Rectal smooth muscle tissue (tissue), 1 donor: ENCODE data around the gene TMEM273.

ENCODE experiments used
- H3K27ac ChIP-seq: one replicate; pipeline ENCODE4 v1.7.0; 2013; ENCODE audit warnings: low read depth, low read length, inconsistent platforms
- H3K27me3 ChIP-seq: one replicate; pipeline ENCODE4 v1.7.0; 2013; ENCODE audit warnings: low read length; ENCODE audit not compliant: control insufficient read depth, insufficient read depth
- H3K36me3 ChIP-seq: one replicate; pipeline ENCODE4 v1.7.0; 2013; ENCODE audit warnings: low read length; ENCODE audit not compliant: control insufficient read depth, insufficient read depth
- H3K4me1 ChIP-seq: one replicate; pipeline ENCODE4 v1.7.0; 2013; ENCODE audit warnings: low read length; ENCODE audit not compliant: control insufficient read depth, insufficient read depth
- H3K4me3 ChIP-seq: one replicate; pipeline ENCODE4 v1.7.0; 2013; ENCODE audit warnings: low read length
- H3K9ac ChIP-seq: one replicate; pipeline ENCODE4 v1.7.0; 2013; ENCODE audit warnings: low read length

The TMEM273 gene

DNA sequence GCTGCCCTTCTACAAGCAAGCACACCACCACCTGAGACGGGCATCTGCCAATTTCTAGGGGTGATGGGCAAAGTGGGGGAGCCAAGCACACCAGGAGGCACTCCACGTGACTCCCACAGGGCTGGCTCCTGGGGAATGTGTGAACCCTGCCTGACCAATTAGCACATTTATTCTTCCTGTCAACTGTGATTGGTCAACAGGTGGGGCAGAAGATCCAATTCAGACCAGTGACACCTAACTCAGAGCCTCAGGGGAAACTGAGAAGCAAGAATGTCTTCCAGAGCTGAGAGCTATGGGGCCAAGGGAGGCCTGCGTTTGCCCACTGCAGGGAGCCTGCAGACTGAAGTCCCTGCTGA, 15.4 kb downstream of the TMEM273 start:
- Histone ChIP-seq H3K4me1 (no peaks in the 10 kb centered on the region), H3K9ac (no peak overlapping the region)

DNA sequence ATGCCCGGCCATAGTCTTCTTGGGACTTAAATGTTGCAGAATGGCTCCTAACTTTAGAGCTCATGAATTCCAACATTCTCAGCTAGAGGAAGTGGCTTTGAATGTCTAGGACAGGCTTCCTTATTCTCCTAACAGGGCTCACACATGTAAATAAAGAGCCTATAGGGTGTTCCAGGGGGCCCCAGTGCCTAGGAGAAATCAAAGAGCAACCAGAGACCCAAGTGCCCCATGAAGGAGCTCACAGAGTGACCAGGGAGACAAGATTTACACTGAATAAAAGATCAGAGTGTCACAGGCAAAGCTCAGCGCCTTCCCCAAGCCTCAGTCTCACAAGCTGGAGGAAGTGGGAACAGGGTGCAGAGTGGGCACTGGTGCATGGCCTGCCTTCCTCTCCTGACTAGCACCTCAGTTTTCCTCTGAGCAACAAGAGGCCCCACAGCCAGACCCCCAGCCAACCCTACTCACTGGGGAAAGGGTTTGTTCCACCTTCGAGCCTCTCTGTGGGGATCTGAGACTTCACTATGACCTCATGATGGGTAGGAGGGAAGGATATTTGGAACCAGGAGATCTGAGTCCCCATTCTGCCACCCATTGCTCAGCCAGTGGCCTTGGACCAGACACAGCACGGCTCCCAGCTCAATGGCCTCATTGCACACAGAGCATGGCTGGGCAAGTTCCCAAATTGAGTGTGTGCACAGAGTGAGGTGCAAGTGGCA, 16.0 kb downstream of the TMEM273 start:
- no peaks in the 10 kb centered on the region for H3K4me1 ChIP-seq
- H3K36me3 ChIP-seq: no peaks in the 10 kb centered on the region
- H3K9ac ChIP-seq: no peak overlapping the region
- no peak overlapping the region for H3K27ac ChIP-seq
- no peaks in the 10 kb centered on the region for H3K27me3 ChIP-seq
- no peak overlapping the region for H3K4me3 ChIP-seq

More for the DNA sequence above, 15.4 kb downstream of the TMEM273 start:
- Histone ChIP-seq H3K27me3 (no peaks in the 10 kb centered on the region), H3K36me3 (no peaks in the 10 kb centered on the region), H3K4me3 (no peak overlapping the region), H3K27ac (no peak overlapping the region)

DNA sequence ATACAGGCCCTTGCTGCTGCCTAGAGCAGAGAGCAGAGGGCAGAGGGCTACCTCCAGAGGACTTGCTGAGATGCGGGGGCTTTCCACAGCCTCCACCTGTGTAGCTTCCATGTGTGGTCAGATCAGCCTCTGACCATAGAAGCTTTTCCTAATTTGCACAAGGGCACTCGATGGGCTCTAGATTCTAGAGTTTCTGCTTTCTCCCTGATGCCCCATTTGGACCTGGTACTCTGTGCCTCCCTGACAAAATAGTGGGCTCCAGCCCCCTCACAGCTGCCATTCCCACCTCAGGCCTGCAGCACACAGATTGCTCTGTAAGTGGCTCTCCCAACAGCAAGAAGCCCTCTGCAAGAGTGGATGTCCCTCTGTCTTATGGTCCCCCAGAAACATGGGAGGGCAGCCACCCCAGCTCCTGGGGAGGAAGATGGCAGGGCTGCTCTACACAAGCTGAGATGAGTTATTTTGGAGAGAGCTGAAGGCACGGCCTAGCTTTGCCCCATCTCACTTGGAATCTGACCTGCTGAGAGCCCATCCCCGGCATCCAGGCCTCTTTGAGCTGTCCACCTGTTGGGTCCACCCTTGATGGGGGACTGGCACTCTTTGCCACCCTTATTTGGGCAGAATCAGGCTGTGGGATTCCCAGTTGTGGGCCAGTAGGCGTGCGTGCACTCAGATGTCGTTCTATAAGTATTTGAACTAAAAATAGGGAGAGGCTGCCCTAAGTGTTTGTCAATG, 16.7 kb downstream of the TMEM273 start:
- no peaks in the 10 kb centered on the region for H3K36me3 ChIP-seq
- H3K4me3 ChIP-seq: no peak overlapping the region
- H3K27me3 ChIP-seq: no peaks in the 10 kb centered on the region
- no peak overlapping the region for H3K9ac ChIP-seq
- H3K4me1 ChIP-seq: no peaks in the 10 kb centered on the region
- H3K27ac ChIP-seq: no peak overlapping the region

DNA sequence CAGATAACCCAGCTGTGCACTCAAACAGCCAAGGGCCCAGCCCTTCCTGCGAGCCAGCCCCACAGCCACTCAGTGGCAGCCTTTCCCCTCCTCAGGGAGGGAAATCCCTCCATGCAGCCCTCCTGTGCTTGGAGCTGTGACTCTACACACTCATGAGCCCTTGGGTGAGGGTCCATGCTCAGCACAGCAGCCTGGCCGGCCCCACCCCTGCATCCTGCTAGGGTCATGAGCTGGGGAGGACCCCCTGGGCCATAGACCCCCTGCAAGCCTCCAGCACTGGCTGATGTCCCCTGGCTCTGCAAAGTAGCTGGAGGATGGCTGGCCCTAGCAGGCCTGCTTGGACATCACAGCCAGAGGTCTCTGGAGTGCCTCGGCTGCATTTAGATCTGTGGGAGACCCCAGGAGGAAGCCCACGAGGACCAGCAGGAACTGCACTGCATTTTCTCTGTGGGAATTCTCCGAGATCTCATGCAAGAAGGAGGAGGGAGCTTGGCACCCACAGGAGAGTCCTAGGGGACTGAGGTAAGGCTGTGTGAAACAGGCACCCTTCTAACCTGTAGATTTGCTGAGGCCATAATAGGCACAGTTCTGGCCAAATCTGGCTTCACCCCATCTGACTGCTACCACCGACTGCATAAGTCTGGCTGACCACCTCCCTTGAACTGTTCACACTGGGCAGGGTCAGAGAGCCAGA, 17.4 kb downstream of the TMEM273 start:
- no peaks in the 10 kb centered on the region for H3K27me3 ChIP-seq
- no peak overlapping the region for H3K4me3 ChIP-seq
- no peak overlapping the region for H3K9ac ChIP-seq
- H3K36me3 ChIP-seq: no peaks in the 10 kb centered on the region
- H3K4me1 ChIP-seq: no peaks in the 10 kb centered on the region
- no peak overlapping the region for H3K27ac ChIP-seq

DNA sequence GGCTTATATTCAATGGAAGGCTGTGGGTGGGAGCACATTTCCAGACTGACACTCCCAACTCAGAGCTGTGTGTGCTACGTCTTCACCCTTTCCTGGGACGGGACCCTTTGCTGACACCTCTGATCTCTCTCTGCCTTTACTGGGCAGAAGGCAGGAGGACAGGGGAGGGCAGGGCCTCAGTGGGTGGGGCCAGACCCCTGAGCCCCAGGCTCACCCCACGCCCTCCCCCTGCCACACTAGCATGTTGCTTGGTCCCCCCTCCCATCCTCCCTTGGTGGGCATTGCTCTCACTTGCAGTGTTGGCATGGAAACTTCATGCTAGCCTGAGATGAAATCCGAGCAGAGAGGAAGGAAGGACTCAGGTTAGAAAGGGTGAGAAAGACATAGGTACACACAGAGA, 18.4 kb downstream of the TMEM273 start:
- no peak overlapping the region for H3K9ac ChIP-seq
- no peaks in the 10 kb centered on the region for H3K4me1 ChIP-seq
- no peaks in the 10 kb centered on the region for H3K27me3 ChIP-seq
- no peak overlapping the region for H3K4me3 ChIP-seq
- H3K36me3 ChIP-seq: no peaks in the 10 kb centered on the region
- H3K27ac ChIP-seq: no peak overlapping the region

DNA sequence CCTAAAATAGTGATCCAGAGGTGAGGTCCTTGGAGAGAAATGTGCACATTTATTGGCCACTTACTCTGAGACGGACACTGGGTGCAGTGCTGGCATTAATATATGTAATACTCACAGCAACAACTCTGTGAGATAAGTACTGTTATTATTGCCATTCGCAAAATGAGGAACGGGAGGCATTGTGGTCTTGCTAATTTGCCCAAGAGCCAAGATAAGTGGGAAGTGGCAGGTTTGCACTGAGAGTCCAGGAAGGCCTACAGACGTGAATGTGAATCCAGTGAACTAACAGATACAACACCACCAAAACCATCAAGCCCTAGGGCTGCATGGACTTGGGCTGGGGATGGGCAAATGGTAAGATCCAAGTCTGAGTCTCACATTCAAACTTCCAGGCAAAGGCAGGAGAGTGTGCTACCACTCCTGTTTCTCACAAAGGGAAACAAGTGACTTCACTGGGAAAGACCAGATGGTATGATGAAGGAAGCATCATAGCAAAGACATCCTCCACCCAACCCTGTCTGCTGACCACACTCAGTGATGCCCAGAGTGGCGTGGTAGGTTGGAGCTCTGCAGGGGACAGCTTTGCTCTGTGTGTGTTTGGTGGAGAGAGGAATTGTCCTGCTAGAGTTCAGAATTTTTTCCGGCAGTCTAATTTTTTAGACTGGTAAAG, 19.2 kb downstream of the TMEM273 start:
- Histone ChIP-seq H3K27ac (no peak overlapping the region), H3K4me3 (no peak overlapping the region), H3K27me3 (no peaks in the 10 kb centered on the region), H3K4me1 (no peaks in the 10 kb centered on the region), H3K9ac (no peak overlapping the region), H3K36me3 (no peaks in the 10 kb centered on the region)

DNA sequence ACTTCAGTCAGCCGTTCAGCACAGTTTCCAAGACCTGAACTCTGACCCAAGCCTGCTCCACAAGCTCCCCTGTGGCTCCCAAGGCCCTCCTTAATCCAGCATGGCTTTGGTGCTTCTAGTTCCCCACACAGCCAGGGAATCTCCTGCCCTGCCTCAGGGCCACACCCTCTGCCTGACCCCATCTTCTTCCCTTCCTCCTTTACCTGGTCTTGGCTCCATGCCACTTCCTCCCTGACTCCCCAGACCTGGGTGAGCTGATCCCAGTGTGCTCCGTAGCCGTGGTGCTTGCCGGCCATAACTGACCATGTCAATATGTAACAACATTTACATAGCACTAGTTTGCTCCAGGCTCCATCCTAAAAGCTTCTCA, 20.0 kb downstream of the TMEM273 start:
- Histone ChIP-seq H3K36me3 (no peaks in the 10 kb centered on the region), H3K4me1 (no peaks in the 10 kb centered on the region), H3K27me3 (no peaks in the 10 kb centered on the region), H3K27ac (no peak overlapping the region), H3K9ac (no peak overlapping the region), H3K4me3 (no peak overlapping the region)

DNA sequence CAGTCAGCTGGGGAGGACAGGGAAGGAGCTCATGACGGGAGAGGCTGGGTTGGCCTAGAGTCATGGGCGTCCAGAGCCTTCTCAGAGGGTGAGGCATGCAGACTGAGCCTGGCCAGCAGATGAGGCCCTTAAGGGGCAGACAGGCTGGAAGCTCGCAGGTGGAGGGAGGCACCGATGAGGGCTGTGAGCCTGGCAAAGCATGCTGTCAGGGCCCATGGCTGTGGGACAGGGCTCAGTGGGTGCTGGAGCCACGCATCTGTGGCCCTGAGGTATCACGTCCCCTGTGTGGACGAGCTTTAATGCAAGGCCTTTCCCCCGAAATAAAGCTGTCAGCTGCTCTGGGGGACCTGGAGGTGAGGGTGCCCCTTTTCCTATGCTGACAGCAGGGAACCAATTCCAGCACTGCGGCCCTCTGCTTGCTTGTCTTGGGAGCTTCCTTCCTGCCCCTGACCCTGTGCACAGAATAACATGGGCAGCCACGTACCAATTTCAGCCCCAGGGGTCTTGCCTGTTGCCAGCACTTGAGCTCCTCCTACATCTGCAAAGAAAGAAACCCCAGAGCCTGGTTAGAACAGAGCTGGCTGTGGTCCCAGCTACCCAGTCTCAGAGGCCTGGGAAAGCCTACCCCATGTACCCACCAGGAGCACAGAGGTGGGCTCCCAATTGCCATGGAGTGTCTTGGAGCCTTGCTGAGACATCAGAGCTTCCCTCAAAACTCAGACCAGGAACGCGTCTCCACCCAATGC, 20.6 kb downstream of the TMEM273 start:
- H3K36me3 ChIP-seq: no peaks in the 10 kb centered on the region
- H3K27me3 ChIP-seq: no peaks in the 10 kb centered on the region
- no peaks in the 10 kb centered on the region for H3K4me1 ChIP-seq
- no peak overlapping the region for H3K9ac ChIP-seq
- no peak overlapping the region for H3K4me3 ChIP-seq
- H3K27ac ChIP-seq: no peak overlapping the region

DNA sequence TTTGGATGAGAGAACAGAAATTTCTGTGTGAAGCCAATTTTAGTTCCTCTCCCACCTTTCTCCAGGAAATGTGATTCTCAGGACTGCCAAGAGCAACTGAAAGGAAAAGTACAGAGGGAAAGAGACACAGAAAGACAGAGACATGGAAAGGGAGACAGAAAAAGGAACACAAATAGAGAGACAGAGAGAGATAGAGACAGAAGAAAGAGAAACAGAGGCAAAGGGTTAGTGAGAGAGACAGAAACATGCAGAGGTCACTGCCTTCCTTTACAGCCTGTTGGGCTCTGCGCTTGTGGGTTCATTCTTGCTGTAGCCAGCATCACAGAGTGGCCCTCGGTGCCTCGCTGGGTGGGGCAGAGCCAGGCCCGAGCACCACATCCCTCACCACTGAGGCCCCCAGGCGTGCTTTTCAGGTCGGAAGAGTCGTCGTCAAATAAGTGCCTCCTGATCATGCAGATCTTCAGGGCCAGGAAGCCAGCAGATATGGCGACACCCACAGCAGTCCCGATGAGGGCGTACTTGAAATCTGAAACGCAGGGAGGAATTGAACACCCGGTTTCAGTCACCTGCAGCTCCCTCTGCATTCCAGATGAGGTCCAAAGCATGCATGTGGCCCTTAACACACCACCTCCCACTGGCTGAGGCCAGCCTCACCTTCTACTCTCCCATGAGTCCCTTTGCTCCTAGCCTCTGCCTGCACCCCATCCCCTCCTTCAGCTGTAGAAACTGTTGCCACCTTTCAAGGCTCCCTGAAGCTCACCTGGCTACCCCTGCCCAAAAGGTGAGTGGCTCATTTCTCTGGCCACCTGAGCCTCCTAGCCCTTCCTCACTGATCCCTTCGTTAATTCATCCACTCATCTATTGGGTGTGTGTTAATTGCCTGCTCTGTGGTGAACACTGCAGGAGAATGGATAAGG, 21.4 kb downstream of the TMEM273 start:
- Histone ChIP-seq H3K27me3 (no peaks in the 10 kb centered on the region), H3K27ac (no peak overlapping the region), H3K4me3 (no peak overlapping the region), H3K36me3 (no peaks in the 10 kb centered on the region), H3K9ac (no peak overlapping the region), H3K4me1 (no peaks in the 10 kb centered on the region)

DNA sequence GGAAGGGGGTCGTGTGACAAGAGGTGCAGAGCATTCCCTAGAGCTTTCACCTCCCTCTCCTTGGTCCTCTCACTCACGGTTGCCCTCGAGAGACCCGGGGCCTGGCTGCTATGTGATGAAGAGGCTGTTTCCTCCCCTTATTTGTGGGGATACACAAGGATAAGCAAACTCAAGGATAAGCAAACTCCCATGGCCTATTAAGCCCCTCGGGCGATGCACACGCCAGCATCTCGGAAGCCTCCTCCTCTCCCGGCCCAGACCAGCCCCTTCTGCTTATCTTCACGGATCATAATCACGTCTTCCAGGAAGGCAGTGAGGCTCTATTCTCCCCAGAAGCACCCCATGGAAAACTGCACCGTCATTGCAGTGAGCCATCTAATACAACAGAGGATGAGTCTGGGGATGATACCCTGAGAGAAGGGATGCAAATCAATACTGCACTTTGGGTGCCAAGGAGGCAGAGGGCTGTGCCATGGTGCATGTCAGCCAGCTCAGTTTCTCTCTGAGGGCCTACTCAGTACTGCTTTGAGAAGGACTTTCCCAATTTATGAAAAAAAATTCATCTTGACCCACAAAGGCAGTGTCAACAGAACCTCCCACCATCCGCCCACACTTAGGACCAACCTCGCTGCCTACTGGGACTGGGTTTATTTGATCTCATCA, 22.2 kb downstream of the TMEM273 start:
- Histone ChIP-seq H3K36me3 (no peaks in the 10 kb centered on the region), H3K9ac (no peak overlapping the region), H3K27ac (no peak overlapping the region), H3K4me1 (no peaks in the 10 kb centered on the region), H3K4me3 (no peak overlapping the region), H3K27me3 (no peaks in the 10 kb centered on the region)

DNA sequence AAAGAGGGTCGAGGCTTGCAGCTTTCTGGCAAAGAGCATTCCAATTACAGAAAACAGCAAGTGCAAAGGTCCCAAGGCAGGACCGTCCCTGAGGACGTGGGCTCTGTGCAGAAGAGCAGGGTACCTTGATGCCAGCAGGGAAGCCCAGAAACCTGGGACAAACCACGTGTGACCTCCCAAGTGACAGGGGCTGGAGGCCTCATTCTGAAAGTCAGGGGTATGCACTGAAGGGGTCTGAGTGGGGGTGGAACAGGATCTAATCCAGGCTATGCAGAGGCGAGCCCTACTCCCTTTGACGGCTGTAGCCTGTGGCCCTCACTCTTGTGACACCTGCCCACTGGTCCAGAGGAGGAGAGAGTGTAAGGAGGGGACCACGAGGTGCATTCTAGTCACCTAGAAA, 22.9 kb downstream of the TMEM273 start:
- no peaks in the 10 kb centered on the region for H3K36me3 ChIP-seq
- no peak overlapping the region for H3K4me3 ChIP-seq
- no peak overlapping the region for H3K9ac ChIP-seq
- no peaks in the 10 kb centered on the region for H3K4me1 ChIP-seq
- no peaks in the 10 kb centered on the region for H3K27me3 ChIP-seq
- H3K27ac ChIP-seq: no peak overlapping the region
